HFFc6 (cell line): ENCODE results near the gene ASXL3. TPM values are rescaled to one million over a fixed set of nuclear protein-coding genes. Genes with fewer than 3 reads are reported as not detected.

Source experiments
- DNase-seq: peaks from one replicate; pipeline ENCODE4 v3.0.0-alpha.2; 2018
- H3K27ac Mint-ChIP-seq: 2 replicates; pipeline ENCODE4 v1.8.0; 2020; ENCODE audit warnings: mild to moderate bottlenecking, mixed read lengths
- H3K27me3 Mint-ChIP-seq: 2 replicates; pipeline ENCODE4 v1.8.0; 2021; ENCODE audit warnings: mild to moderate bottlenecking, moderate library complexity, mixed read lengths; ENCODE audit not compliant: insufficient read depth
- H3K36me3 Mint-ChIP-seq: 2 replicates; pipeline ENCODE4 v1.8.0; 2021; ENCODE audit warnings: low read depth, mixed read lengths
- H3K4me1 Mint-ChIP-seq: 2 replicates; pipeline ENCODE4 v1.8.0; 2020; ENCODE audit warnings: low read depth, mixed read lengths
- H3K4me3 Mint-ChIP-seq: 2 replicates; pipeline ENCODE4 v1.8.0; 2020; ENCODE audit warnings: mild to moderate bottlenecking, moderate library complexity, mixed read lengths
- H3K9me3 Mint-ChIP-seq: 2 replicates; pipeline ENCODE4 v1.8.0; 2020; ENCODE audit warnings: mild to moderate bottlenecking, mixed read lengths
- CTCF ChIP-seq: fragments of 200-600 bp; sonication (generic); IDR thresholded peaks from 2 replicates; pipeline ENCODE4 v1.5.0; 2021; ENCODE audit warnings: antibody characterized with exemption, mild to moderate bottlenecking
- long read RNA-seq: library from polyadenylated mRNA; unstranded; transcript quantifications from one replicate; pipeline ENCODE4 v2.0.0, GENCODE V29; 2019
- total RNA-seq, 6 experiments: library from RNA; stranded (reverse); fragmentation: NEBNext Ultra II Directional; extraction: Animal tissue kit (Norgen Biotek cat#: 25700); gene quantifications; 2 replicates in 1 of 6; 3 replicates in 5 of 6; pipeline ENCODE4 v1.2.3, GENCODE V29; 2021

ASXL3 gene
- total RNA-seq = not detected
- long read RNA-seq = 0 reads

GRCh38 chr18:33577685-33578517 is at the start of gene ASXL3:
ASXL3 (plus strand) TSS chr18:33578219; CDS start chr18:33578632, 413 bp downstream.
- DNase-seq = no peak
- H3K4me1 Mint-ChIP-seq = peaks cover 5% of the 10 kb centered on the region; the same call in 1 of the 2 replicates
- H3K4me3 Mint-ChIP-seq = peak within 1 kb of the TSS; percentile 15; the same call in 1 of the 2 replicates
- H3K9me3 Mint-ChIP-seq = peaks cover 13% of the 10 kb centered on the region
- H3K27me3 Mint-ChIP-seq = peaks cover 4% of the 10 kb centered on the region
- H3K27ac Mint-ChIP-seq = no peak within 1 kb of the TSS
- H3K36me3 Mint-ChIP-seq = peaks cover 5% of the 10 kb centered on the region; the same call in 1 of the 2 replicates
- TF ChIP-seq CTCF = no peak

- no peaks in the 10 kb centered on the region for H3K27me3 Mint-ChIP-seq
- H3K4me3 Mint-ChIP-seq = no peak overlapping the region
- H3K27ac Mint-ChIP-seq = no peak overlapping the region
- no peak for TF ChIP-seq CTCF
- DNase-seq = no peak
- peaks cover 65% of the 10 kb centered on the region for H3K9me3 Mint-ChIP-seq
- H3K4me1 Mint-ChIP-seq = no peaks in the 10 kb centered on the region
- H3K36me3 Mint-ChIP-seq = no peaks in the 10 kb centered on the region
Observed at GRCh38 chr18:33532978-33533377, 45.0 kb upstream of the ASXL3 start.

- Mint-ChIP-seq H3K4me3 (no peak overlapping the region), H3K27me3 (no peaks in the 10 kb centered on the region; the same call in 1 of the 2 replicates), H3K4me1 (no peaks in the 10 kb centered on the region), H3K27ac (no peak overlapping the region), H3K9me3 (peaks cover 44% of the 10 kb centered on the region), H3K36me3 (no peaks in the 10 kb centered on the region)
- no peak for TF ChIP-seq CTCF
- DNase-seq = no peak
Observed at GRCh38 chr18:33536904-33537303, 41.1 kb upstream of the ASXL3 start.

GRCh38 chr18:33538418-33539042 is 39.5 kb upstream of the ASXL3 start:
- no peak for DNase-seq
- Mint-ChIP-seq H3K27ac (no peak overlapping the region), H3K4me3 (no peak overlapping the region), H3K4me1 (no peaks in the 10 kb centered on the region), H3K9me3 (peaks cover 35% of the 10 kb centered on the region), H3K36me3 (no peaks in the 10 kb centered on the region), H3K27me3 (no peaks in the 10 kb centered on the region; the same call in 1 of the 2 replicates)
- no peak for TF ChIP-seq CTCF

- no peak overlapping the region for H3K4me3 Mint-ChIP-seq
- H3K36me3 Mint-ChIP-seq = no peaks in the 10 kb centered on the region
- H3K27me3 Mint-ChIP-seq = no peaks in the 10 kb centered on the region; the same call in 1 of the 2 replicates
- H3K9me3 Mint-ChIP-seq = peaks cover 25% of the 10 kb centered on the region
- DNase-seq = no peak
- no peak for TF ChIP-seq CTCF
- no peak overlapping the region for H3K27ac Mint-ChIP-seq
- no peaks in the 10 kb centered on the region for H3K4me1 Mint-ChIP-seq
Observed at GRCh38 chr18:33540392-33540791, 37.6 kb upstream of the ASXL3 start.
